Ovary (tissue), 3 donors: Measurements from ENCODE around the gene ASB16.

Experiments used
- CTCF ChIP-seq, 3 donors: fragments of 450-650 bp in 2 of 3; fragments of 200-600 bp in 1 of 3; IDR thresholded peaks; one replicate each; pipeline versions ENCODE4 v1.5.1 to v1.8.0; 2016 to 2022; ENCODE audit warnings: antibody characterized with exemption in 3 of 3, mild to moderate bottlenecking in 1 of 3
- EP300 ChIP-seq: sonication (generic); formaldehyde crosslinking; IDR thresholded peaks from one replicate; pipeline ENCODE4 v1.6.1; 2017; ENCODE audit warnings: antibody characterized with exemption
- POLR2A ChIP-seq: fragments of 450-650 bp; IDR thresholded peaks from one replicate; pipeline ENCODE4 v1.6.1; 2017; ENCODE audit warnings: antibody characterized with exemption, mild to moderate bottlenecking, moderate library complexity
- donor health status: DM: no; HTN: no; CAD: no.

- no peak for TF ChIP-seq CTCF (IDR thresholded peaks at IDR 0.05)
- no peak for TF ChIP-seq EP300
- no peak for TF ChIP-seq POLR2A
Measured at GRCh38 chr17:44144966-44145739, 25.4 kb upstream of the ASB16 start.
